D721Med (cell line): Measurements from ENCODE around the gene MPLKIP.
"Not testable (repeated sequence)": the region's sequence is repeated elsewhere in the genome, so short reads cannot be mapped to it uniquely, and the experiment has no call there.

Source experiments
- DNase-seq: peaks from one replicate; pipeline ENCODE4 v3.0.0; 2011; ENCODE audit warnings: low spot score; ENCODE audit not compliant: insufficient read length
- FAIRE-seq: peaks from 2 replicates; lab custom pipeline; 2011; peaks lifted over from hg19 to GRCh38; lab: Jason Lieb, UNC
- TF ChIP-seq, protein P1 (sequence below): IDR thresholded peaks from 2 replicates; pipeline ENCODE4 v1.5.1; 2012; ENCODE audit warnings: mild to moderate bottlenecking, control low read depth; ENCODE audit not compliant: insufficient read depth; ENCODE audit errors: missing control alignments

MPLKIP gene

DNA sequence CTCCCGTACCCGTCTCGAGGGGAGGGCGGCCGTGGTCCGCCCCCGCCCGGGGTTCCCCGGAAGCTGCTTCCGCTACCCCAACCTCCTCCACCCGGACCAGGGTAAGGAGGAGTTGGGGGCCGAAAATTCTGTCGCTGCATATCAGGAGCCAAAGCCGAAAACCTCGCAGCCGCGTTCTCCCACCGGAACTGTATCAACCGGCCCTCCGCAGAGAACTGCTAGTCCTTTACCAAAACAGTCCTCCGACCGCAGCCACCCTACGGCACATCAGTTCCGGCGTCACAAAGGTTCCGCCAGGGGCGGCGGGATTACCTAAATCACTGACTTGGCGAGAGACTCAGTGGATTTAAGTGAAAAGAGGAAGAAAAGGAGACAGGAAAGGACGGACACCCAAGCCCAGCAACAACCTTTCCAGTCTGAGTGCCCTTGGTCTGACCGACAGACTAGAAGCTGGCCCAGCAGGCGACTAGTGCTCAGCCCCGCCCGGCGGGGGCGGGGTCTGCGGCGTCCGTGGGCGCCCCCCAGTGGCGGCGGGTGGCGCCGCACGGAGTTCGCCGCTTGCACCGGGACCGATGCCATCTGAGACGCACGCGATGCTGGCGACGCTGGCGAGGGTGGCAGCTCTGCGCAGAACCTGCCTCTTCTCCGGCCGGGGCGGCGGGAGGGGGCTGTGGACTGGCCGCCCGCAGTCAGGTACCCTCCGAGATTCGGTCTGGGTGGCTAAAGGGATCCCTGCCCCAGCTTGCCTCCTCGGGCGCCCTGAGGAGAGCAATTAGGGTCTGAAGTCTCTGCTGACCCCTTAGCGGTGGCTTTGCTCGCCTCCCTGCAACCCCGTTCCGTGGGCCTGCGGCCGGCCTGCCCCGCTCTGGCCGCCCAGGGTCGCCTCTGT, at the start of gene MPLKIP, which contains the start of gene SUGCT:
Gene MPLKIP (minus strand): TSS at position 195 of the 889 bp plus-strand sequence. CDS start 55 bp downstream, at position 140.
Gene SUGCT (plus strand): TSS at position 578 of the 889 bp plus-strand sequence.
- no peak for FAIRE-seq
- peak; percentile 69 for DNase-seq
- TF ChIP-seq, protein P1, sequence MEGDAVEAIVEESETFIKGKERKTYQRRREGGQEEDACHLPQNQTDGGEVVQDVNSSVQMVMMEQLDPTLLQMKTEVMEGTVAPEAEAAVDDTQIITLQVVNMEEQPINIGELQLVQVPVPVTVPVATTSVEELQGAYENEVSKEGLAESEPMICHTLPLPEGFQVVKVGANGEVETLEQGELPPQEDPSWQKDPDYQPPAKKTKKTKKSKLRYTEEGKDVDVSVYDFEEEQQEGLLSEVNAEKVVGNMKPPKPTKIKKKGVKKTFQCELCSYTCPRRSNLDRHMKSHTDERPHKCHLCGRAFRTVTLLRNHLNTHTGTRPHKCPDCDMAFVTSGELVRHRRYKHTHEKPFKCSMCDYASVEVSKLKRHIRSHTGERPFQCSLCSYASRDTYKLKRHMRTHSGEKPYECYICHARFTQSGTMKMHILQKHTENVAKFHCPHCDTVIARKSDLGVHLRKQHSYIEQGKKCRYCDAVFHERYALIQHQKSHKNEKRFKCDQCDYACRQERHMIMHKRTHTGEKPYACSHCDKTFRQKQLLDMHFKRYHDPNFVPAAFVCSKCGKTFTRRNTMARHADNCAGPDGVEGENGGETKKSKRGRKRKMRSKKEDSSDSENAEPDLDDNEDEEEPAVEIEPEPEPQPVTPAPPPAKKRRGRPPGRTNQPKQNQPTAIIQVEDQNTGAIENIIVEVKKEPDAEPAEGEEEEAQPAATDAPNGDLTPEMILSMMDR, result peak; percentile 66

DNA sequence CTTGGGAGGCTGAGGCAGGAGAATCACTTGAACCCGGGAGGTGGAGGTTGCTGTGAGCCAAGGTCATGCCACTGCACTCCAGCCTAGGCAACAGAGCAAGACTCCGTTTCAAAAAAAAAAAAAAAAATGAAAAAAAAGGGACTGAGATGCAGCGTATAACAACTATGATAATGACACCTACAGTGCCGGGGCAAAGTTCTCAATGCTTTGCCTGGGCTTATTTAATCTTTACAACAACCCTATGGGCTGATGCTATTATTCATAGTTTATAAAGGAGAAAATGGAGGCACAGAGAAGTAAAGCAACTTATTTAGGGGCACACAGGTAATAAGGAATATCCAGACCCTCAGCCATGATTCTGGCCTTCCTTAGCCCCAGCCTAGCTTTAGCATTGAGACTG, 48.0 kb upstream of the MPLKIP start:
- DNase-seq, result no peak
- TF ChIP-seq, protein P1, result no peak
- no peak for FAIRE-seq

DNA sequence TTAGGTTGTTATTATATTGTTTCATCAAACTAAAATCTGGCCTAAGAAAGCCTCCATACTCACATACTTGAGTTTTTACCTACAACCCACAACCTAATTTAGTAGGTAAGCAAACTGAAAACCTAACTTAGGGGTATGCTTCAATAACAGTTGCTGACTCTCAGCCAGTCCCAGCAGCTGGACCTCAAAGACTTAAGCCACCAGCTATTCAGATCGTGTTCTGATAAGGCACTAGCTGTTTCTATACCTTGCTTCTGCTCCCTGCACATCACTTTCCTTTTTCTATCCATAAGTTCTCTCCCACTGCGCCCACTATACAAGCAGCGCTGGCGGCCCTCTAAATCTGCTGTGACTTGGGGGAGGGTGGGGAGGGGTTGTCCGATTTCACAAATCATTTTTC, 42.6 kb upstream of the MPLKIP start:
- no peak for FAIRE-seq
- TF ChIP-seq, protein P1, result no peak
- DNase-seq, result no peak

DNA sequence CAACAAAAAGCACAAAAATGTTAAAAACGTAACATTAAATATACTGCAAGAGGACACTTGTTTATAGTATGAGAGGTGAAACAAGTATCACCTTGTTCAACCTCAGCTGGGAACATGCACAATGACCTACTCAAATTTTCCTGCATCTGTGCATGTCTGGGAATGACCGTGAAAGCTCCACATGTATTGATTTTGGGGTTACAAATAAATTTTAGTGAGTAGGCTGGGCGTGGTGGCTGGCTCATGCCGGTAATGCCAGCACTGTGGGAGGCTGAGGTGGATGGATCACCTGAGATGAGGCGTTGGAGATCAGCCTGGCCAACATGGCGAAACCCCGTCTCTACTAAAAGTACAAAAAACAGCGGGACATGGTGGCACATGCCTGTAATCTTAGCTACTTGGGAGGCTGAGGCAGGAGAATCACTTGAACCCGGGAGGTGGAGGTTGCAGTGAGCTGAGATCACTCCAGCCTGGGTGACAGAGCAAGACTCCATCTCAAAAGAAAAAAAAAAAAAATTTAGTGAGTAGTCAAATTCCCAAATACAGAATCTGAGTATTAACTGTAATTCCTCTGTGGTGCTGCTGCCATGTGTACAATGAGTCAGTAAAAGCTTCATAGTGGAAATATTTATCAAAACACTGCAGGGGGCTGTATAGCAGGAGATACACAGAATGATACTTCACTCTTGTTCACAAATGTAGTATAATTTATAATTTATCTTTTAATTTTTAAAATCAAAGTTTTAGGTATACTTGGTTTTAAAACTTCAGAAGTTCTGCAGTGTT, 41.5 kb upstream of the MPLKIP start:
- TF ChIP-seq, protein P1, result no peak
- DNase-seq (no peak), FAIRE-seq (no peak)

DNA sequence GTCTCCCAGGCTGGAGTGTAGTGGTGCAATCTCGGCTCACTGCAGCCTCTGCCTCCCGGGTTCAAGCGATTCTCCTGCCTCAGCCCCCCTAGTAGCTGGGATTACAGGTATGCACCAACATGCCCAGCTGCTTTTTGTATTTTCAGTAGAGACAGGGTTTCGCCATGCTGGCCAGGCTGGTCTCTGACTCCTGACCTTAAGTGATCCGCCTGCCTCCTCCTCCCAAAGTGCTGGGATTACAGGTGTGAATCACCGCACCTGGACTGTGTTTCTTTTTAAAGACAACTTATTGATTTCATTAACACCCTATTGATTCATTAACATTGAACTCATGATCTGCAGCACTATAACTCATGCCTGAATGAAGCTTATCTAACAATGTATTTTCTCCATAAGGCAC, 40.8 kb upstream of the MPLKIP start:
- not testable (repeated sequence) for DNase-seq, FAIRE-seq

DNA sequence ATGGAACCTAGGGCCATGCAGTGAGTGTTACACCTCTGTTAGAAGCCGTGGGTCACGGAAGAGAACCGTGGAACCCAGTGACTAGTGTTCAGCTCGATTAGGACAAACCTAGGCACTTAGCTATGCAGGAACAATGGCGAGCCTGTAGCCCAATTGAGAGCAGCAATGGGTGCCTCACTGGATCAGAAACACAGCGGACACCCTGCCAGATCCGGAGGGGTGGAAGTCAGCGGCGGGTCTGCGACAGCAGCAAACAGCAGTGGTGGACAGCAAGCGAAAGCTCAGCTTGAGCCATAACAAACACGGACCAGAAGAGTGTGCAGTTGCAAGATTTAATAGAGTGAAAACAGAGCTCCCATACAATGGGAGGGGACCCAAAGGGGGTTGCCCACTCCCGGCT, 38.7 kb upstream of the MPLKIP start:
- DNase-seq, FAIRE-seq: not testable (repeated sequence)

DNA sequence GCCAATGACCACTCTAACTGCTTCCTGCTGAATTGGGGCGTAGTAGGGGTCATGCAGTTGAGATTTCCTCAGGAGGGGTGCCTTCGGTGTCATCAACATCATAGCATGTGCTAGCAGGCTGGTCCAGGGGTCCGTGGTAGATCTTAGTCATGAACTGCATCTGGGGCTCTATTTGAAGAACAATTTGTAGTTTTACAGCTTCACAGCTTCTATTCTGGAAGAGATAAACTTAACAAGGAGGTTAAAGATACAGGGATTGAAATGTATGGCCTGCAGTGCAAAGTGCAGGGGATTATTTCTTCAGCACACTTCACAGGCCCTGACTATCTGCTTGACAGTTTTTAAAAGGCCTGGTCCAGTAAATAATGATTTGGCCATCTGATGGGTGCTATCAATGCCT, 33.8 kb upstream of the MPLKIP start:
- DNase-seq, FAIRE-seq: not testable (repeated sequence)

DNA sequence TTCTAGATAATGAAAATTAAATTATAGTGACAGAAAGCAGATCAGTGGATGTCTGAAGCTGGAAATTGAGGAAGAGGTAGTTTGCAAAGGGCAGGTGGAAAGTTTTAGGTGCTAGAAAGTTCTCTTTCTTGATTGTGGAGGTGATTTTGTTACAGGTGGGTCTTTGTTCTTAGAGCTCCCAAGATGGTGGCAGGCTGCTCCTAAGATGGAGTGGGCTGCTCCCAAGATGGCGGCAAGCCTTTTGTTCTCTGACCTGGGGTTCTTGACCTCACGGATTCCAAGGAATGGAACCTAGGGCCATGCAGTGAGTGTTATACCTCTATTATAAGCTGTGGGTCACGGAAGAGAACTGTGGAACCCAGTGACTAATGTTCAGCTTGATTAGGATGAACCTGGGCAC, 32.9 kb upstream of the MPLKIP start:
- TF ChIP-seq, protein P1, result no peak
- FAIRE-seq, result no peak
- DNase-seq, result no peak
